ENCODE measurements around the gene IL21R.

IL21R gene

GRCh38 chr16:27366687-27367460 is 35.1 kb upstream of the IL21R start:
- peaks cover 5 to 6% of the 10 kb centered on the region in 2 donors for H3K9me3 Mint-ChIP-seq
- H3K36me3 Mint-ChIP-seq, result peaks cover 34 to 52% of the 10 kb centered on the region in 2 donors
- H3K27ac Mint-ChIP-seq, result peak overlapping the region; percentile 99
- DNase-seq, result peak; percentile 64
- ATAC-seq (replicated peaks), result peak; percentile 40 to 44
- peak overlapping the region; percentile 58 to 75 for H3K4me3 Mint-ChIP-seq
- peaks cover 51 to 72% of the 10 kb centered on the region in 2 donors for H3K4me1 Mint-ChIP-seq
- no peaks in the 10 kb centered on the region for H3K27me3 Mint-ChIP-seq

- H3K36me3 Mint-ChIP-seq, result peaks cover 26 to 44% of the 10 kb centered on the region in 2 donors
- peaks cover 46 to 65% of the 10 kb centered on the region in 2 donors for H3K4me1 Mint-ChIP-seq
- peak overlapping the region; percentile 55 to 75 for H3K4me3 Mint-ChIP-seq
Measured at GRCh38 chr16:27367461-27368357, 34.3 kb upstream of the IL21R start.

GRCh38 chr16:27368358-27368722 is 33.6 kb upstream of the IL21R start:
- Mint-ChIP-seq H3K27me3 (no peaks in the 10 kb centered on the region), H3K9me3 (peaks cover 5 to 6% of the 10 kb centered on the region in 2 donors), H3K4me3 (peak overlapping the region; percentile 55 to 75), H3K27ac (peak overlapping the region; percentile 99), H3K4me1 (peaks cover 42 to 62% of the 10 kb centered on the region in 2 donors), H3K36me3 (peaks cover 22 to 39% of the 10 kb centered on the region in 2 donors)
- ATAC-seq (replicated peaks) (no peak), DNase-seq (no peak)

More at GRCh38 chr16:27367461-27368357, 34.3 kb upstream of the IL21R start:
- ATAC-seq (replicated peaks), result peak; percentile 79
- DNase-seq, result peak; percentile 92
- peak overlapping the region; percentile 99 for H3K27ac Mint-ChIP-seq
- H3K27me3 Mint-ChIP-seq, result no peaks in the 10 kb centered on the region
- H3K9me3 Mint-ChIP-seq, result peaks cover 5 to 6% of the 10 kb centered on the region in 2 donors

- peaks cover 4 to 6% of the 10 kb centered on the region in 2 donors for H3K9me3 Mint-ChIP-seq
- no peaks in the 10 kb centered on the region for H3K27me3 Mint-ChIP-seq
- ATAC-seq (replicated peaks) (no peak), DNase-seq (no peak)
- H3K36me3 Mint-ChIP-seq, result peaks cover 10 to 25% of the 10 kb centered on the region in 2 donors
- H3K4me1 Mint-ChIP-seq, result peaks cover 33 to 47% of the 10 kb centered on the region in 2 donors
- peak overlapping the region in 1 of 2 donors; percentile 11 for H3K4me3 Mint-ChIP-seq
- H3K27ac Mint-ChIP-seq, result peak overlapping the region; percentile 54
Measured at GRCh38 chr16:27369806-27370205, 32.2 kb upstream of the IL21R start.

- H3K27me3 Mint-ChIP-seq, result no peaks in the 10 kb centered on the region
- DNase-seq (no peak), ATAC-seq (replicated peaks) (no peak)
- H3K4me3 Mint-ChIP-seq, result peak overlapping the region in 1 of 2 donors; percentile 11
- H3K9me3 Mint-ChIP-seq, result peaks cover 3 to 6% of the 10 kb centered on the region in 2 donors
- peaks cover 8 to 20% of the 10 kb centered on the region in 2 donors for H3K36me3 Mint-ChIP-seq
- peaks cover 32 to 44% of the 10 kb centered on the region in 2 donors for H3K4me1 Mint-ChIP-seq
- H3K27ac Mint-ChIP-seq, result peak overlapping the region; percentile 54
Measured at GRCh38 chr16:27370318-27370717, 31.7 kb upstream of the IL21R start.

- DNase-seq, result no peak
- Mint-ChIP-seq H3K27me3 (no peaks in the 10 kb centered on the region), H3K27ac (no peak overlapping the region), H3K9me3 (peaks cover 3 to 6% of the 10 kb centered on the region in 2 donors), H3K4me1 (peaks cover 32 to 40% of the 10 kb centered on the region in 2 donors), H3K36me3 (peaks cover 8 to 11% of the 10 kb centered on the region in 2 donors), H3K4me3 (no peak overlapping the region)
- ATAC-seq (replicated peaks), result no peak
Measured at GRCh38 chr16:27373312-27373711, 28.7 kb upstream of the IL21R start.

- peak; percentile 49 to 51 for ATAC-seq (replicated peaks)
- H3K27ac Mint-ChIP-seq, result no peak overlapping the region
- peaks cover 3 to 6% of the 10 kb centered on the region in 2 donors for H3K9me3 Mint-ChIP-seq
- H3K27me3 Mint-ChIP-seq, result no peaks in the 10 kb centered on the region
- H3K36me3 Mint-ChIP-seq, result peaks cover 8 to 11% of the 10 kb centered on the region in 2 donors
- peaks cover 34 to 42% of the 10 kb centered on the region in 2 donors for H3K4me1 Mint-ChIP-seq
- H3K4me3 Mint-ChIP-seq, result no peak overlapping the region
- DNase-seq, result peak; percentile 41
Measured at GRCh38 chr16:27374221-27374803, 27.7 kb upstream of the IL21R start.

- DNase-seq, result peak; percentile 73
Measured at GRCh38 chr16:27374804-27375425, 27.1 kb upstream of the IL21R start.

GRCh38 chr16:27377666-27378485 is 24.1 kb upstream of the IL21R start:
- Mint-ChIP-seq H3K27me3 (no peaks in the 10 kb centered on the region), H3K9me3 (peaks cover 0 to 2% of the 10 kb centered on the region in 2 donors), H3K4me1 (peaks cover 40 to 56% of the 10 kb centered on the region in 2 donors), H3K27ac (peak overlapping the region; percentile 79), H3K4me3 (peak overlapping the region; percentile 9 to 50), H3K36me3 (peaks cover 0 to 3% of the 10 kb centered on the region in 2 donors)
- DNase-seq (peak; percentile 23), ATAC-seq (replicated peaks) (peak; percentile 40 to 51)

More at GRCh38 chr16:27374804-27375425, 27.1 kb upstream of the IL21R start:
- Mint-ChIP-seq H3K27ac (no peak overlapping the region), H3K36me3 (peaks cover 6 to 7% of the 10 kb centered on the region in 2 donors), H3K4me3 (no peak overlapping the region), H3K9me3 (peaks cover 3 to 6% of the 10 kb centered on the region in 2 donors), H3K27me3 (no peaks in the 10 kb centered on the region), H3K4me1 (peaks cover 29 to 37% of the 10 kb centered on the region in 2 donors)
- ATAC-seq (replicated peaks), result peak; percentile 72 to 73

- DNase-seq (no peak), ATAC-seq (replicated peaks) (peak; percentile 36 to 50)
- Mint-ChIP-seq H3K4me3 (peak overlapping the region; percentile 17 to 33), H3K4me1 (peaks cover 45 to 67% of the 10 kb centered on the region in 2 donors), H3K27ac (peak overlapping the region; percentile 79), H3K9me3 (peaks cover 0 to 2% of the 10 kb centered on the region in 2 donors), H3K27me3 (no peaks in the 10 kb centered on the region), H3K36me3 (peaks cover 2 to 6% of the 10 kb centered on the region in 2 donors)
Measured at GRCh38 chr16:27378871-27379481, 23.0 kb upstream of the IL21R start.

- ATAC-seq (replicated peaks) (no peak), DNase-seq (no peak)
- peaks cover 7 to 13% of the 10 kb centered on the region in 2 donors for H3K36me3 Mint-ChIP-seq
- no peak overlapping the region for H3K4me3 Mint-ChIP-seq
- H3K27ac Mint-ChIP-seq, result no peak overlapping the region
- peaks cover 53 to 76% of the 10 kb centered on the region in 2 donors for H3K4me1 Mint-ChIP-seq
- no peaks in the 10 kb centered on the region for H3K27me3 Mint-ChIP-seq
- peaks cover 4 to 10% of the 10 kb centered on the region in 2 donors for H3K9me3 Mint-ChIP-seq
Measured at GRCh38 chr16:27379919-27380318, 22.1 kb upstream of the IL21R start.

GRCh38 chr16:27381236-27381635 is 20.7 kb upstream of the IL21R start:
- H3K27me3 Mint-ChIP-seq, result no peaks in the 10 kb centered on the region
- peaks cover 8 to 14% of the 10 kb centered on the region in 2 donors for H3K36me3 Mint-ChIP-seq
- peaks cover 53 to 82% of the 10 kb centered on the region in 2 donors for H3K4me1 Mint-ChIP-seq
- H3K9me3 Mint-ChIP-seq, result peaks cover 4 to 11% of the 10 kb centered on the region in 2 donors
- no peak for ATAC-seq (replicated peaks)
- no peak overlapping the region for H3K4me3 Mint-ChIP-seq
- H3K27ac Mint-ChIP-seq, result peak overlapping the region; percentile 66
- no peak for DNase-seq

Measured in stimulated activated naive B cell treated with anti-CD40 and anti-IgM and Interleukin-4, amounts not matched to agents 10 μg/mL and 1 μg/mL and 100 μg/mL, for 72 hours (primary cell).